ENCODE data around the gene UAP1L1. TPM values are rescaled to one million over a fixed set of nuclear protein-coding genes. Genes with fewer than 3 reads are reported as not detected.

The UAP1L1 gene
- total RNA-seq, 1 donor, result 36.9 TPM

- no peak overlapping the region for H2AFZ ChIP-seq (ENCODE audit: low read length)
Observed at GRCh38 chr9:137030006-137030405, 47.3 kb upstream of the UAP1L1 start.

GRCh38 chr9:137030538-137031527 is 46.5 kb upstream of the UAP1L1 start:
- Histone ChIP-seq H3K4me2 (ENCODE audit: insufficient read depth, low read length) (no peak overlapping the region), H3K9me3 (ENCODE audit: low read depth, low read length) (no peaks in the 10 kb centered on the region), H3K27me3 (ENCODE audit: insufficient read depth, low read length) (no peaks in the 10 kb centered on the region), H2AFZ (ENCODE audit: low read length) (no peak overlapping the region), H4K20me1 (ENCODE audit: insufficient read depth, low read length) (peaks cover 8% of the 10 kb centered on the region), H3K36me3 (ENCODE audit: insufficient read depth, low read length) (no peaks in the 10 kb centered on the region), H3K27ac (ENCODE audit: low read depth, low read length) (no peak overlapping the region), H3K4me3 (ENCODE audit: insufficient read depth, low read length) (no peak overlapping the region), H3K79me2 (ENCODE audit: insufficient read depth, low read length) (no peaks in the 10 kb centered on the region), H3K4me1 (ENCODE audit: insufficient read depth, low read length) (peaks cover 15% of the 10 kb centered on the region)
- no peak for TF ChIP-seq CTCF (IDR thresholded peaks at IDR 0.05; ENCODE audit: extremely low read depth, low read depth, low read length)
- DNase-seq (ENCODE audit: insufficient read length, low spot score, missing footprints), result no peak

More at GRCh38 chr9:137030006-137030405, 47.3 kb upstream of the UAP1L1 start:
- Histone ChIP-seq H4K20me1 (ENCODE audit: insufficient read depth, low read length) (peaks cover 10% of the 10 kb centered on the region), H3K27ac (ENCODE audit: low read depth, low read length) (no peak overlapping the region), H3K4me2 (ENCODE audit: insufficient read depth, low read length) (no peak overlapping the region), H3K9me3 (ENCODE audit: low read depth, low read length) (no peaks in the 10 kb centered on the region), H3K4me3 (ENCODE audit: insufficient read depth, low read length) (no peak overlapping the region), H3K79me2 (ENCODE audit: insufficient read depth, low read length) (no peaks in the 10 kb centered on the region), H3K36me3 (ENCODE audit: insufficient read depth, low read length) (no peaks in the 10 kb centered on the region), H3K4me1 (ENCODE audit: insufficient read depth, low read length) (peaks cover 15% of the 10 kb centered on the region), H3K27me3 (ENCODE audit: insufficient read depth, low read length) (no peaks in the 10 kb centered on the region)
- TF ChIP-seq CTCF (IDR thresholded peaks at IDR 0.05; ENCODE audit: extremely low read depth, low read depth, low read length), result no peak
- DNase-seq (ENCODE audit: insufficient read length, low spot score, missing footprints), result no peak

GRCh38 chr9:137031904-137032640 is 45.2 kb upstream of the UAP1L1 start, which contains the start of gene FUT7:
FUT7 (minus strand) TSS chr9:137032088; CDS start chr9:137031991, 97 bp downstream.
- no peak for DNase-seq (ENCODE audit: insufficient read length, low spot score, missing footprints)
- H3K79me2 ChIP-seq (ENCODE audit: insufficient read depth, low read length), result no peaks in the 10 kb centered on the region
- H3K36me3 ChIP-seq (ENCODE audit: insufficient read depth, low read length), result no peaks in the 10 kb centered on the region
- no peaks in the 10 kb centered on the region for H3K9me3 ChIP-seq (ENCODE audit: low read depth, low read length)
- no peak within 1 kb of the TSS for H3K27ac ChIP-seq (ENCODE audit: low read depth, low read length)
- H3K4me1 ChIP-seq (ENCODE audit: insufficient read depth, low read length), result peaks cover 14% of the 10 kb centered on the region
- TF ChIP-seq CTCF (IDR thresholded peaks at IDR 0.05; ENCODE audit: extremely low read depth, low read depth, low read length), result no peak
- H3K4me2 ChIP-seq (ENCODE audit: insufficient read depth, low read length), result no peak within 1 kb of the TSS
- H4K20me1 ChIP-seq (ENCODE audit: insufficient read depth, low read length), result peaks cover 4% of the 10 kb centered on the region
- no peak within 1 kb of the TSS for H2AFZ ChIP-seq (ENCODE audit: low read length)
- H3K27me3 ChIP-seq (ENCODE audit: insufficient read depth, low read length), result no peaks in the 10 kb centered on the region
- H3K4me3 ChIP-seq (ENCODE audit: insufficient read depth, low read length), result no peak within 1 kb of the TSS

Data from osteoblast (primary cell).